H1 (cell line): ENCODE measurements around the gene TAMALIN. TPM values are rescaled to one million over a fixed set of nuclear protein-coding genes. Genes with fewer than 3 reads are reported as not detected.

Source experiments
- BACH1 ChIP-seq: IDR thresholded peaks from 2 replicates; pipeline ENCODE4 v1.6.1; 2012; ENCODE audit warnings: low read length, improper control_type of control experiment
- SP4 ChIP-seq: IDR thresholded peaks from 2 replicates; pipeline ENCODE4 v1.6.1; 2012; ENCODE audit warnings: low read length, inconsistent platforms
- polyA plus RNA-seq, 7 experiments: library from polyadenylated mRNA; depleted of rRNA in 3 of 7; stranded (reverse) in 5 of 7; unstranded in 2 of 7; fragments of >200 nt in 5 of 7; fragments of 200-250 nt in 2 of 7; gene quantifications; 1 replicate in 5 of 7; 2 replicates in 1 of 7; 4 replicates in 1 of 7; pipeline versions ENCODE4 v1.2.1 to v1.2.3, GENCODE V29; 2011 to 2013; ENCODE audit warnings: missing spikeins in 2 of 7, mixed read lengths in 2 of 7
- total RNA-seq: library from RNA; stranded (reverse); fragmentation: NEBNext Ultra II Directional; extraction: Animal tissue kit (Norgen Biotek cat#: 25700); gene quantifications from 2 replicates; pipeline ENCODE4 v1.2.1, GENCODE V29; 2021

Gene TAMALIN
- total and polyA plus RNA-seq, 2 of the 8 experiments (the other 6 are each of a cell fraction or from before 2014, with no cell fraction given) = 2.6 to 4.9 TPM

DNA sequence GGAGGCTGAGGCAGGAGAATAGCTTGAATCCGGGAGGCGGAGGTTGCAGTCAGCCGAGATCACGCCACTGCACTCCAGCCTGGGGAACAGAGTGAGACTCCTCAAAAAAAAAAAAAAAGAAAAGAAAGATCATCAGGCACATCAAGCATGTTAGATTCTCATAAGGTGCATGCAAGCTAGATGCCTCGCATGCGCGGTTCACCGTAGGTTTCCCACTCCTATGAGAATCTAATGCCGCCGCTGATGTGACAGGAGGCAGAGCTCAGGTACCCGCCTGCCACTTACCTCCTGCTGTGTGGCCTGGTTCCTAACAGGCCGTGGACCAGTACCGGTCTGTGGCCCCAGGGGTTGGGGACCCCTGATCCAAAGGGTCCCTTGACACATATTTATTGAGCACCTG lies 48.2 kb upstream of the TAMALIN start (continued):
- no peak for TF ChIP-seq BACH1
- TF ChIP-seq SP4 = no peak
